CD14-positive monocyte (primary cell): Measurements from ENCODE around the gene PKNOX2. TPM values are rescaled to one million over a fixed set of nuclear protein-coding genes. Genes with fewer than 3 reads are reported as not detected.

Experiments
- DNase-seq, 3 donors: peaks; one replicate each; pipeline ENCODE4 v3.0.0-alpha.2; 2011 to 2022
- H2AFZ ChIP-seq: 2 replicates; pipeline ENCODE4 v1.6.0; 2012; ENCODE audit warnings: mild to moderate bottlenecking, low read depth, low read length, inconsistent platforms; ENCODE audit not compliant: insufficient read depth, poor library complexity, severe bottlenecking
- H3K27ac ChIP-seq, 2 donors: 1 replicate in 1 of 2; 2 replicates in 1 of 2; pipeline ENCODE4 v1.5.1; 2012 to 2013; ENCODE audit warnings: low read length in 2 of 2, control low read depth in 1 of 2, inconsistent platforms in 1 of 2, low read depth in 1 of 2, mild to moderate bottlenecking in 1 of 2
- H3K27me3 ChIP-seq, 2 donors: one replicate each; pipeline versions ENCODE4 v1.6.0 to v1.6.1; 2011 to 2013; ENCODE audit warnings: low read length in 2 of 2; ENCODE audit not compliant: control insufficient read depth in 2 of 2, insufficient read depth in 2 of 2
- H3K36me3 ChIP-seq, 2 donors: replicated peaks in 1 of 2; 1 replicate in 1 of 2; 2 replicates in 1 of 2; pipeline versions ENCODE4 v1.5.1 to v1.6.1; 2012 to 2013; ENCODE audit warnings: low read length in 2 of 2, control low read depth in 1 of 2, inconsistent platforms in 1 of 2, mild to moderate bottlenecking in 1 of 2; ENCODE audit not compliant: insufficient read depth in 2 of 2, control insufficient read depth in 1 of 2
- H3K4me1 ChIP-seq, 2 donors: 1 replicate in 1 of 2; 2 replicates in 1 of 2; pipeline versions ENCODE4 v1.5.1 to v1.6.1; 2012 to 2013; ENCODE audit warnings: low read length in 2 of 2, control low read depth in 1 of 2, inconsistent platforms in 1 of 2, mild to moderate bottlenecking in 1 of 2, moderate library complexity in 1 of 2; ENCODE audit not compliant: insufficient read depth in 2 of 2, control insufficient read depth in 1 of 2
- H3K4me2 ChIP-seq: replicated peaks from 2 replicates; pipeline ENCODE3; 2012; ENCODE audit warnings: low read length, moderate library complexity, mild to moderate bottlenecking; ENCODE audit not compliant: poor library complexity, severe bottlenecking; ENCODE audit errors: extremely low read depth
- H3K4me3 ChIP-seq, 3 experiments: fragments of 200-600 bp in 1 of 3; sonication (generic) in 1 of 3; replicated peaks in 1 of 3; 1 replicate in 2 of 3; 2 replicates in 1 of 3; pipeline ENCODE4 v1.5.1; 2011 to 2013; ENCODE audit warnings: low read length in 3 of 3, mild to moderate bottlenecking in 3 of 3, control low read depth in 2 of 3, low read depth in 2 of 3, inconsistent platforms in 1 of 3, moderate library complexity in 1 of 3
- H3K79me2 ChIP-seq: 2 replicates; pipeline ENCODE4 v1.6.0; 2012; ENCODE audit warnings: mild to moderate bottlenecking, control low read depth, inconsistent platforms, low read length, moderate library complexity; ENCODE audit not compliant: insufficient read depth
- H3K9ac ChIP-seq: 2 replicates; pipeline ENCODE4 v1.6.0; 2017; ENCODE audit warnings: low read length, mild to moderate bottlenecking; ENCODE audit not compliant: insufficient read depth, poor library complexity, severe bottlenecking
- H3K9me3 ChIP-seq, 2 donors: replicated peaks in 1 of 2; 1 replicate in 1 of 2; 2 replicates in 1 of 2; pipeline versions ENCODE4 v1.5.1 to v1.6.1; 2012 to 2013; ENCODE audit warnings: low read length in 2 of 2, control low read depth in 1 of 2; ENCODE audit not compliant: control insufficient read depth in 1 of 2, insufficient read depth in 1 of 2
- H4K20me1 ChIP-seq: 2 replicates; pipeline ENCODE4 v1.6.0; 2012; ENCODE audit warnings: mild to moderate bottlenecking, low read length, control low read depth, moderate library complexity; ENCODE audit not compliant: insufficient read depth
- H3K27ac Mint-ChIP-seq, 7 donors: one replicate each; pipeline ENCODE4 v1.8.0; 2020; ENCODE audit warnings: mild to moderate bottlenecking in 7 of 7, mixed read lengths in 7 of 7, moderate library complexity in 6 of 7, inconsistent platforms in 2 of 7
- H3K27me3 Mint-ChIP-seq, 3 donors: one replicate each; pipeline ENCODE4 v1.8.0; 2021 to 2022; ENCODE audit warnings: low read depth in 3 of 3, mild to moderate bottlenecking in 3 of 3, mixed read lengths in 3 of 3, moderate library complexity in 3 of 3, inconsistent platforms in 1 of 3
- H3K36me3 Mint-ChIP-seq, 2 donors: one replicate each; pipeline ENCODE4 v1.8.0; 2020; ENCODE audit warnings: mixed read lengths in 2 of 2, inconsistent platforms in 1 of 2, mild to moderate bottlenecking in 1 of 2
- H3K4me1 Mint-ChIP-seq: one replicate; pipeline ENCODE4 v1.8.0; 2020; ENCODE audit warnings: mild to moderate bottlenecking, mixed read lengths
- H3K4me3 Mint-ChIP-seq, 2 donors: one replicate each; pipeline ENCODE4 v1.8.0; 2020; ENCODE audit warnings: mild to moderate bottlenecking in 2 of 2, mixed read lengths in 2 of 2, moderate library complexity in 1 of 2
- H3K9me3 Mint-ChIP-seq, 7 donors: one replicate each; pipeline ENCODE4 v1.8.0; 2020 to 2022; ENCODE audit warnings: mixed read lengths in 7 of 7, mild to moderate bottlenecking in 6 of 7, moderate library complexity in 6 of 7, inconsistent platforms in 2 of 7
- WGBS: methylation state at CpG from one replicate; pipeline ENCODE4 v1.1.5; 2013; ENCODE audit warnings: missing lambda C conversion rate; ENCODE audit not compliant: insufficient coverage; 5-methylcytosine and 5-hydroxymethylcytosine counted together
- intact Hi-C, 2 donors: fragments of 100-400 bp; cut with micrococcal nuclease; formaldehyde crosslinking; loops; one replicate each; pipeline versions ENCODE4 v1.15.0 to v1.15.1; 2023
- polyA plus RNA-seq, 3 donors: library from polyadenylated mRNA; depleted of rRNA in 1 of 3; unstranded in 2 of 3; stranded (reverse) in 1 of 3; fragments of 300-500 nt in 2 of 3; fragments of >200 nt in 1 of 3; fragmentation: Illumina TruSeq in 2 of 3; gene quantifications; 1 replicate in 2 of 3; 2 replicates in 1 of 3; pipeline ENCODE4 v1.2.3, GENCODE V29; 2012 to 2021
- TF ChIP-seq, protein P1 (sequence below): fragments of 200-600 bp; IDR thresholded peaks from one replicate; pipeline ENCODE4 v1.8.0; 2022; ENCODE audit warnings: antibody characterized with exemption, mild to moderate bottlenecking

PKNOX2 gene
- polyA plus RNA-seq, 3 donors = not detected

GRCh38 chr11:125382822-125383221 is 218.3 kb downstream of the PKNOX2 start:
- WGBS = 100% methylated on average over 3 of the region's 8 CpGs
- H3K4me2 ChIP-seq = no peak overlapping the region

DNA sequence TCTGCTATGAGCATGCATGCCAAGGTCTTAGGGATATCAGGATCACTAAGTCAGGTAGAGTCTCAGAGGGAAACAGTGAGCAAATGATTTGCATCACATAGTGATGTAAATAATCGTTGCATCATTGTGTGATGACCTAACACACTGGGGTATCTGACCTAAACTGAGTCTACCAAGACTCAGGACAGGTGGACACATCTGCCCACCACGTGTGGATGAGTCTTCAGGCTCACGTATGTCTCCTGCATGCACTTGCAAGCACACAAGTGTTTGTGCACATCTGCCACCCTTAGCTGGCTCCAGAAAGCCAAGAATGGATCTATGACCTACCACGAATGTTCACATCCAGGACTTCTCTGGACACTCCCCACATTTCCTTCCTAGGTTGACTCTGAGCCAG is 220.3 kb downstream of the PKNOX2 start:
- Histone ChIP-seq H3K27ac (no peak overlapping the region), H3K27me3 (no peaks in the 10 kb centered on the region), H3K4me1 (no peaks in the 10 kb centered on the region), H3K4me3 (no peak overlapping the region), H3K9me3 (no peaks in the 10 kb centered on the region), H2AFZ (no peak overlapping the region), H3K9ac (no peak overlapping the region), H3K4me2 (no peak overlapping the region), H3K36me3 (no peaks in the 10 kb centered on the region), H4K20me1 (no peaks in the 10 kb centered on the region), H3K79me2 (no peaks in the 10 kb centered on the region)
- Mint-ChIP-seq H3K36me3 (no peaks in the 10 kb centered on the region), H3K9me3 (no peaks in the 10 kb centered on the region), H3K27me3 (peaks cover 7 to 12% (median 9%) of the 10 kb centered on the region in 3 donors), H3K4me3 (no peak overlapping the region), H3K27ac (no peak overlapping the region), H3K4me1 (no peaks in the 10 kb centered on the region)
- DNase-seq = no peak
- intact Hi-C loops = no loop called here
- TF ChIP-seq, protein P1, sequence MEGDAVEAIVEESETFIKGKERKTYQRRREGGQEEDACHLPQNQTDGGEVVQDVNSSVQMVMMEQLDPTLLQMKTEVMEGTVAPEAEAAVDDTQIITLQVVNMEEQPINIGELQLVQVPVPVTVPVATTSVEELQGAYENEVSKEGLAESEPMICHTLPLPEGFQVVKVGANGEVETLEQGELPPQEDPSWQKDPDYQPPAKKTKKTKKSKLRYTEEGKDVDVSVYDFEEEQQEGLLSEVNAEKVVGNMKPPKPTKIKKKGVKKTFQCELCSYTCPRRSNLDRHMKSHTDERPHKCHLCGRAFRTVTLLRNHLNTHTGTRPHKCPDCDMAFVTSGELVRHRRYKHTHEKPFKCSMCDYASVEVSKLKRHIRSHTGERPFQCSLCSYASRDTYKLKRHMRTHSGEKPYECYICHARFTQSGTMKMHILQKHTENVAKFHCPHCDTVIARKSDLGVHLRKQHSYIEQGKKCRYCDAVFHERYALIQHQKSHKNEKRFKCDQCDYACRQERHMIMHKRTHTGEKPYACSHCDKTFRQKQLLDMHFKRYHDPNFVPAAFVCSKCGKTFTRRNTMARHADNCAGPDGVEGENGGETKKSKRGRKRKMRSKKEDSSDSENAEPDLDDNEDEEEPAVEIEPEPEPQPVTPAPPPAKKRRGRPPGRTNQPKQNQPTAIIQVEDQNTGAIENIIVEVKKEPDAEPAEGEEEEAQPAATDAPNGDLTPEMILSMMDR = no peak
- 88% methylated on average over 4 of the region's 4 CpGs for WGBS

More at GRCh38 chr11:125382822-125383221, 218.3 kb downstream of the PKNOX2 start:
- no peak overlapping the region for H3K27ac Mint-ChIP-seq
- H3K27me3 Mint-ChIP-seq = peaks cover 12 to 14% (median 13%) of the 10 kb centered on the region in 3 donors
- Histone ChIP-seq H3K9me3 (no peaks in the 10 kb centered on the region), H3K36me3 (no peaks in the 10 kb centered on the region), H3K27ac (no peak overlapping the region), H4K20me1 (no peaks in the 10 kb centered on the region), H3K79me2 (no peaks in the 10 kb centered on the region), H3K4me3 (no peak overlapping the region), H3K9ac (no peak overlapping the region), H2AFZ (no peak overlapping the region), H3K4me1 (no peaks in the 10 kb centered on the region), H3K27me3 (no peaks in the 10 kb centered on the region)
- H3K9me3 Mint-ChIP-seq = no peaks in the 10 kb centered on the region
- TF ChIP-seq, protein P1 = no peak
- no peak for DNase-seq
- intact Hi-C loops = no loop called here
- H3K4me1 Mint-ChIP-seq = no peaks in the 10 kb centered on the region
- H3K36me3 Mint-ChIP-seq = no peaks in the 10 kb centered on the region
- no peak overlapping the region for H3K4me3 Mint-ChIP-seq
